A549 (cell line): Measurements from ENCODE around the gene RNF215.

Experiments
- TF ChIP-seq, protein P1 (sequence below): fragments of >200 bp; sonication (Bioruptor Twin); formaldehyde crosslinking; IDR thresholded peaks from 3 replicates; pipeline ENCODE4 v1.5.1; 2016
- TF ChIP-seq, protein P2 (sequence below): fragments of 200-600 bp; sonication (generic); IDR thresholded peaks from 2 replicates; pipeline ENCODE4 v1.6.1; 2016; ENCODE audit warnings: antibody characterized with exemption, mild to moderate bottlenecking, moderate library complexity

DNA sequence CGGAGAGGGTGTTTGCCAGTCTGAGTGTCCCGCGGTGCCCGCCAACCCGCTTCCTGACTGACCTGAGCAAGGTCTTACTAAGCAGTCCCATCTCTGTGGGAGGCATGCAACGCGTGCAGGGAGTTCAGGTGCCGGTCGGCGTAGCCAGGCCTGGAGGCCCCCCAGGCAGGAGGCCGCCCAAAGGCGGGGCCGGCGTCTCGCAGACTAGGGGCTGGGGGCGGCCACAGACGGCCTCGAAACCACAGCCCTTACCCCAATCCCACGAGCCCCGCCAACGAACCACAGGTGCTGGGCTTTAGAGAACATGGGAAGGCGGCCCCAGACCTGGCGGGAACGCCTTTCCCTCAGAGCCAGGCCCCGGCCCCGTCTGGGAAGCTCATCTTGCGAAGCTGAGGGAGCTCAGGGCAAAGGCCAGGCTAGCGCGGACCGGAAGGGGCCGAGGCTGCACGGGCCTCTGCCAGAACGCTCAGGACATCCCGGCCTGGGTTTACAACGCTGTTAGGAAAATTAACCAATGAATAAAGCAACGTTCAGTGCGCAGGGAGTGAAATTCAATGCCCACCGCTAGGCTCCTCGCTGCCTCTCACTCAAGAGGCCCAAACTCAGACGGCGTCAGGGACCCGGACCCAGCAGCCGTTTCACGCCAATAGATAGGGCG lies 36.2 kb upstream of the RNF215 start:
- TF ChIP-seq, protein P1, sequence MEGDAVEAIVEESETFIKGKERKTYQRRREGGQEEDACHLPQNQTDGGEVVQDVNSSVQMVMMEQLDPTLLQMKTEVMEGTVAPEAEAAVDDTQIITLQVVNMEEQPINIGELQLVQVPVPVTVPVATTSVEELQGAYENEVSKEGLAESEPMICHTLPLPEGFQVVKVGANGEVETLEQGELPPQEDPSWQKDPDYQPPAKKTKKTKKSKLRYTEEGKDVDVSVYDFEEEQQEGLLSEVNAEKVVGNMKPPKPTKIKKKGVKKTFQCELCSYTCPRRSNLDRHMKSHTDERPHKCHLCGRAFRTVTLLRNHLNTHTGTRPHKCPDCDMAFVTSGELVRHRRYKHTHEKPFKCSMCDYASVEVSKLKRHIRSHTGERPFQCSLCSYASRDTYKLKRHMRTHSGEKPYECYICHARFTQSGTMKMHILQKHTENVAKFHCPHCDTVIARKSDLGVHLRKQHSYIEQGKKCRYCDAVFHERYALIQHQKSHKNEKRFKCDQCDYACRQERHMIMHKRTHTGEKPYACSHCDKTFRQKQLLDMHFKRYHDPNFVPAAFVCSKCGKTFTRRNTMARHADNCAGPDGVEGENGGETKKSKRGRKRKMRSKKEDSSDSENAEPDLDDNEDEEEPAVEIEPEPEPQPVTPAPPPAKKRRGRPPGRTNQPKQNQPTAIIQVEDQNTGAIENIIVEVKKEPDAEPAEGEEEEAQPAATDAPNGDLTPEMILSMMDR, result no peak
- TF ChIP-seq, protein P2, sequence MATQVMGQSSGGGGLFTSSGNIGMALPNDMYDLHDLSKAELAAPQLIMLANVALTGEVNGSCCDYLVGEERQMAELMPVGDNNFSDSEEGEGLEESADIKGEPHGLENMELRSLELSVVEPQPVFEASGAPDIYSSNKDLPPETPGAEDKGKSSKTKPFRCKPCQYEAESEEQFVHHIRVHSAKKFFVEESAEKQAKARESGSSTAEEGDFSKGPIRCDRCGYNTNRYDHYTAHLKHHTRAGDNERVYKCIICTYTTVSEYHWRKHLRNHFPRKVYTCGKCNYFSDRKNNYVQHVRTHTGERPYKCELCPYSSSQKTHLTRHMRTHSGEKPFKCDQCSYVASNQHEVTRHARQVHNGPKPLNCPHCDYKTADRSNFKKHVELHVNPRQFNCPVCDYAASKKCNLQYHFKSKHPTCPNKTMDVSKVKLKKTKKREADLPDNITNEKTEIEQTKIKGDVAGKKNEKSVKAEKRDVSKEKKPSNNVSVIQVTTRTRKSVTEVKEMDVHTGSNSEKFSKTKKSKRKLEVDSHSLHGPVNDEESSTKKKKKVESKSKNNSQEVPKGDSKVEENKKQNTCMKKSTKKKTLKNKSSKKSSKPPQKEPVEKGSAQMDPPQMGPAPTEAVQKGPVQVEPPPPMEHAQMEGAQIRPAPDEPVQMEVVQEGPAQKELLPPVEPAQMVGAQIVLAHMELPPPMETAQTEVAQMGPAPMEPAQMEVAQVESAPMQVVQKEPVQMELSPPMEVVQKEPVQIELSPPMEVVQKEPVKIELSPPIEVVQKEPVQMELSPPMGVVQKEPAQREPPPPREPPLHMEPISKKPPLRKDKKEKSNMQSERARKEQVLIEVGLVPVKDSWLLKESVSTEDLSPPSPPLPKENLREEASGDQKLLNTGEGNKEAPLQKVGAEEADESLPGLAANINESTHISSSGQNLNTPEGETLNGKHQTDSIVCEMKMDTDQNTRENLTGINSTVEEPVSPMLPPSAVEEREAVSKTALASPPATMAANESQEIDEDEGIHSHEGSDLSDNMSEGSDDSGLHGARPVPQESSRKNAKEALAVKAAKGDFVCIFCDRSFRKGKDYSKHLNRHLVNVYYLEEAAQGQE, result no peak
